ENCODE results near the gene PDGFA.

DNA sequence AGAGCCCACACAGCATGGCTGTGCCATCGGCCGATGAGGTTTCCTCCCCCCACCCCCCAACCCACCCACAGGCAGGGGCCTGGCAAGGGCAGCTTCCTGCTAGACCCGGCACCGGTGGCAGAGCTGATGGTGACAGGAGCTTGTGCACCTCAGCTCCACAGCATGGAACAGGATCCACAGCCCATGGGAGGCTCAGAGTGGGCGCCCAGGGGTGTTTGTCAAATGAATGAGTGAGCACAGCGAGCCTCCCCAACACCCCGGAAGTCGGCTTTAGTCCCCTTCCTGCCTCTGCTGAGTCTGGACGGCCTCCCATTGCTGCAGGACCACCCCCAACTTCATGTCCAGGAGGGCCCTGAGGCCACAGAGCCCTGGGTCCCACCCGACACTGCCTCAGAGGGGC is 68.9 kb downstream of the PDGFA start:
- TF ChIP-seq, protein P1, sequence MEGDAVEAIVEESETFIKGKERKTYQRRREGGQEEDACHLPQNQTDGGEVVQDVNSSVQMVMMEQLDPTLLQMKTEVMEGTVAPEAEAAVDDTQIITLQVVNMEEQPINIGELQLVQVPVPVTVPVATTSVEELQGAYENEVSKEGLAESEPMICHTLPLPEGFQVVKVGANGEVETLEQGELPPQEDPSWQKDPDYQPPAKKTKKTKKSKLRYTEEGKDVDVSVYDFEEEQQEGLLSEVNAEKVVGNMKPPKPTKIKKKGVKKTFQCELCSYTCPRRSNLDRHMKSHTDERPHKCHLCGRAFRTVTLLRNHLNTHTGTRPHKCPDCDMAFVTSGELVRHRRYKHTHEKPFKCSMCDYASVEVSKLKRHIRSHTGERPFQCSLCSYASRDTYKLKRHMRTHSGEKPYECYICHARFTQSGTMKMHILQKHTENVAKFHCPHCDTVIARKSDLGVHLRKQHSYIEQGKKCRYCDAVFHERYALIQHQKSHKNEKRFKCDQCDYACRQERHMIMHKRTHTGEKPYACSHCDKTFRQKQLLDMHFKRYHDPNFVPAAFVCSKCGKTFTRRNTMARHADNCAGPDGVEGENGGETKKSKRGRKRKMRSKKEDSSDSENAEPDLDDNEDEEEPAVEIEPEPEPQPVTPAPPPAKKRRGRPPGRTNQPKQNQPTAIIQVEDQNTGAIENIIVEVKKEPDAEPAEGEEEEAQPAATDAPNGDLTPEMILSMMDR (IDR thresholded peaks at IDR 0.05), result no peak
- no peak for TF ChIP-seq POLR2A (IDR thresholded peaks at IDR 0.05)

Measured in esophagus squamous epithelium (tissue), 4 donors.